Measurements from ENCODE around the gene GMPR2. TPM values are rescaled to one million over a fixed set of nuclear protein-coding genes. Genes with fewer than 3 reads are reported as not detected.

The GMPR2 gene
- total and polyA plus RNA-seq, 2 of the 13 experiments (the other 11 are each of a cell fraction or from before 2014, with no cell fraction given), result 210 to 273 TPM

- TF ChIP-seq ZNF446 (CRISPR knock-in tag; IDR thresholded peaks at IDR 0.05) (no peak; the same call in none of the 2 replicates), SKIL (CRISPR knock-in tag; IDR thresholded peaks at IDR 0.05; ENCODE audit: borderline replicate concordance) (no peak; the same call in 1 of the 2 replicates), SALL2 (CRISPR knock-in tag; IDR thresholded peaks at IDR 0.05) (peak; percentile 99), ZNF318 (CRISPR knock-in tag; IDR thresholded peaks at IDR 0.05) (peak; percentile 95), SMAD3 (CRISPR knock-in tag; IDR thresholded peaks at IDR 0.05) (peak; percentile 100), SATB2 (CRISPR knock-in tag; IDR thresholded peaks at IDR 0.05) (peak; percentile 82), ZBED4 (CRISPR knock-in tag; IDR thresholded peaks at IDR 0.05; ENCODE audit: borderline replicate concordance) (peak; percentile 86; the same call in 1 of the 2 replicates), SOX5 (CRISPR knock-in tag; IDR thresholded peaks at IDR 0.05; ENCODE audit: borderline replicate concordance) (peak; percentile 83), ZNF513 (CRISPR knock-in tag; conservative IDR thresholded peaks at IDR 0.05) (peak; percentile 99), KAT2B (IDR thresholded peaks at IDR 0.05; ENCODE audit: borderline replicate concordance, low read depth, low read length) (no peak), RBM22 (optimal IDR thresholded peaks at IDR 0.05; ENCODE audit: low read length) (peak; percentile 99), CENPX (CRISPR knock-in tag; IDR thresholded peaks at IDR 0.05) (no peak)
Measured at GRCh38 chr14:24215495-24216344, 17.0 kb upstream of the GMPR2 start, which contains the start of gene MDP1 (continued).
